Measurements from ENCODE around the gene EBPL.

DNA sequence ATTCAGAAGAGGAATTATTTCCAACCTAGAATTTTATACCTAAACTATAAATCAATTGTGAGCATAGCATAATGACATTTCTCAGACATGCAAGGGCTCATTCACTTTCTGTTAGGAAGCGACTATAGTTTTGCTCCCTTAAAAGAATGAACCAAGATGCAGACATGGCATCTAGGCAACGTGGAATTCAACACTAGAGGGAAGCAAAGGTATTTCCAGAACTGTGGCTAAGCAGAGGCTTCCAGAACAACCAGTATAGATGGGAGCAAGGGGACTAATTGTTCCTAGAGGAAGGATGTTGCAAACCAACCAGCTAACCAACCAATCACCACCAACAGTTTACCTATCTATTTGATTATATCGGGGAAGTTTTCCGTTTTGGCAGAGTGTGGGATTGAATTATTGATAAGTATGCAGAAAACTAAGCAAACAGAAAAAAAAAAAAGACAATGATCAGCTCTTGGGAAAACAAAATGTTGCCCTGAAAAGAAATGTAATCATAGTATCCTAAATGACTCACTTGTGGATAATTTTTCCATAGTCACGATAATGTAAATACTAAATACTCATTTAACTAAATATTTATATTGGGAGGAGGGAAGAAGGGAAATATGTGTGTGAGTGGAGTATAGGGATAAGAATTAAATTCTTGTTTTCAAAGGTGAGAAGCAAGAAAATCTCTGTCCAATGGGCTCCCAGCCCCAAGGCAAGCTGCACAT is 41.9 kb downstream of the EBPL start:
- TF ChIP-seq POLR2A (IDR thresholded peaks at IDR 0.05; ENCODE audit: low read length): no peak
- TF ChIP-seq GATA1 (IDR thresholded peaks at IDR 0.05; ENCODE audit: low read depth, low read length): no peak
